ENCODE measurements around the gene COX6A1. TPM values are rescaled to one million over a fixed set of nuclear protein-coding genes. Genes with fewer than 3 reads are reported as not detected.

Gene COX6A1
- total and polyA plus RNA-seq, 2 donors (not counting 3 experiments of a cell fraction or from before 2014, with no cell fraction given) = 299 to 1,327 TPM

DNA sequence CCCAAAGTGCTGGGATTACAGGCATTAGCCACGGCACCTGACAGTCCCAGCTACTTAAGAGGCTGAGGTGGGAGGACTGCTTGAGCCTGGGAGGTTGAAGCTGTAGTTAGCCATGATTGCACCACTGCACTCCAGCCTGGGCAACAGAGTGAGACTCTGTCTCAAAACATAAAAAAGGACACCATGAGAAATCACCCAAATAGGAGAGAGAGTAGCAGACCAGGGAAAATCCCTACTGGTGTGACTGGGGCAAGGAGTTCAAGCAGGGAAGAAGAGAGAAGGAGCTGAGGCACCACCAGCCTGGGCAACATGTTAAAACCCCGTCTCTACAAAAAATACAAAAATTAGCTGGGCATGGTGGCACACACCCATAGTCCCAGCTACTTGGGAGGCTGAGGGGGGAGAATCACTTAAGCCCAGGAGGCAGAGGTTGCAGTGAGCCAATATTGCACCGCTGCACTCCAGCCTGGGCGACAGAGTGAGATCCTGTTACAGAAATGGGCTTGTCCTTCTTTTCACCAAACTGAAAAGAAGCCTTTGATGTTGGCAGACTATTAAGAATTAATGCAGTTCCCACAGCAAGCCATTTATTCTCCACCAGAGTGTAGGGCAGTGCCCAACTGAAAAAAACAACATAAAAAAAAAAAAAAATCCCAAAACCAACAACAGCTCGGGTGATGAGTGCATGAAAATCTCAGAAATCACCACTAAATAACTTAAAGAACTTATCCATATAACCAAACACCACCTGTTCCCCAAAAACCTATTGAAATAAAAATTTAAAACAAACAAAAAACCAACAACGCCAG lies 36.1 kb downstream of the COX6A1 start:
- H3K9ac ChIP-seq (replicated peaks; ENCODE audit: extremely low read depth, insufficient read depth, low read length) = no peak overlapping the region

More for the DNA sequence above, 36.1 kb downstream of the COX6A1 start:
- H3K36me3 ChIP-seq (ENCODE audit: control insufficient read depth in 2 of 2, extremely low read depth in 1 of 2, insufficient read depth in 2 of 2, low read length in 2 of 2) = no peaks in the 10 kb centered on the region
- H3K4me1 ChIP-seq (ENCODE audit: control insufficient read depth, extremely low read depth, insufficient read depth, low read length) = peaks cover 9% of the 10 kb centered on the region
- H3K4me3 ChIP-seq (replicated peaks in 1 of 3; ENCODE audit: insufficient read depth in 1 of 3, low read depth in 1 of 3, low read length in 3 of 3) = no peak overlapping the region
- no TSS peak for BruUV-seq (replicated peaks)
- CTCF ChIA-PET = interaction anchor here (0.8 to 1.7 kb wide), 11 partner anchors 8 to 498 kb away, joined by 3 to 8 read pairs (median 4); partner anchors contain the start of gene DYNLL1
- no peaks in the 10 kb centered on the region for H4K20me1 ChIP-seq (replicated peaks; ENCODE audit: control insufficient read depth, extremely low read depth, insufficient read depth, low read length)
- dilution Hi-C loops (cut with MboI; ENCODE audit: extremely low pct_ligation_motif_present, low sequenced_read_pairs) (no loop called here), intact Hi-C loops (cut with micrococcal nuclease) (no loop called here)
- TF ChIP-seq MAX (IDR thresholded peaks at IDR 0.05; ENCODE audit: insufficient read depth, insufficient read length) (no peak), POLR2A (IDR thresholded peaks at IDR 0.05; ENCODE audit: low read depth, low read length) (no peak), MYC (IDR thresholded peaks at IDR 0.05; ENCODE audit: low read depth, low read length) (no peak), GATA2 (IDR thresholded peaks at IDR 0.05; ENCODE audit: insufficient read depth, insufficient read length, low read depth, low read length) (no peak), FOS (IDR thresholded peaks at IDR 0.05; ENCODE audit: borderline replicate concordance, insufficient read depth, low read length) (no peak), POLR2AphosphoS5 (IDR thresholded peaks at IDR 0.05; ENCODE audit: insufficient read depth, low read depth, low read length) (no peak), EZH2 (IDR thresholded peaks at IDR 0.05; ENCODE audit: borderline replicate concordance, low read depth, low read length, severe bottlenecking) (no peak), JUN (IDR thresholded peaks at IDR 0.05; ENCODE audit: borderline replicate concordance, insufficient read depth, insufficient read length, low read depth) (no peak)
- TF ChIP-seq, protein P1, sequence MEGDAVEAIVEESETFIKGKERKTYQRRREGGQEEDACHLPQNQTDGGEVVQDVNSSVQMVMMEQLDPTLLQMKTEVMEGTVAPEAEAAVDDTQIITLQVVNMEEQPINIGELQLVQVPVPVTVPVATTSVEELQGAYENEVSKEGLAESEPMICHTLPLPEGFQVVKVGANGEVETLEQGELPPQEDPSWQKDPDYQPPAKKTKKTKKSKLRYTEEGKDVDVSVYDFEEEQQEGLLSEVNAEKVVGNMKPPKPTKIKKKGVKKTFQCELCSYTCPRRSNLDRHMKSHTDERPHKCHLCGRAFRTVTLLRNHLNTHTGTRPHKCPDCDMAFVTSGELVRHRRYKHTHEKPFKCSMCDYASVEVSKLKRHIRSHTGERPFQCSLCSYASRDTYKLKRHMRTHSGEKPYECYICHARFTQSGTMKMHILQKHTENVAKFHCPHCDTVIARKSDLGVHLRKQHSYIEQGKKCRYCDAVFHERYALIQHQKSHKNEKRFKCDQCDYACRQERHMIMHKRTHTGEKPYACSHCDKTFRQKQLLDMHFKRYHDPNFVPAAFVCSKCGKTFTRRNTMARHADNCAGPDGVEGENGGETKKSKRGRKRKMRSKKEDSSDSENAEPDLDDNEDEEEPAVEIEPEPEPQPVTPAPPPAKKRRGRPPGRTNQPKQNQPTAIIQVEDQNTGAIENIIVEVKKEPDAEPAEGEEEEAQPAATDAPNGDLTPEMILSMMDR (IDR thresholded peaks at IDR 0.05; ENCODE audit: extremely low read depth in 1 of 2, insufficient read depth in 1 of 2, low read depth in 1 of 2, low read length in 2 of 2) = no peak
- H3K9me1 ChIP-seq (replicated peaks; ENCODE audit: control insufficient read depth, extremely low read depth, insufficient read depth, low read length) = no peaks in the 10 kb centered on the region
- H3K4me2 ChIP-seq (ENCODE audit: insufficient read depth, low read length) = no peak overlapping the region
- no peaks in the 10 kb centered on the region for H3K9me3 ChIP-seq (replicated peaks; ENCODE audit: control insufficient read depth, insufficient read depth, low read length)
- DNase-seq (ENCODE audit: low read depth, low spot score) (no peak), FAIRE-seq (no peak)
- no peaks in the 10 kb centered on the region for H3K27me3 ChIP-seq (ENCODE audit: control insufficient read depth in 2 of 2, insufficient read depth in 2 of 2, low read length in 2 of 2)
- no peak overlapping the region for H2AFZ ChIP-seq (ENCODE audit: low read depth, low read length)
- POLR2A ChIA-PET = interaction anchor here (1.5 kb wide), 1 partner anchor 23 kb away, joined by 11 read pairs; the partner anchor contains the start of gene DYNLL1
- H3K79me2 ChIP-seq (ENCODE audit: control insufficient read depth, insufficient read depth, low read length) = peaks cover 6% of the 10 kb centered on the region
- no peak overlapping the region for H3K27ac ChIP-seq (ENCODE audit: insufficient read depth, low read depth, low read length)
